Right lobe of liver (tissue), 6 donors: ENCODE data around the gene CLN3. TPM values are rescaled to one million over a fixed set of nuclear protein-coding genes. Genes with fewer than 3 reads are reported as not detected.
"Not testable (repeated sequence)": the region's sequence is repeated elsewhere in the genome, so short reads cannot be mapped to it uniquely, and the experiment has no call there.

Experiments
- ATAC-seq, 4 donors: fragments of 200-7000 bp; cut with Tn5 transposase; one replicate each; pipeline ENCODE4 v1.9.1; 2020; ENCODE audit warnings: mild to moderate bottlenecking in 4 of 4, moderate library complexity in 4 of 4
- DNase-seq, 3 donors: peaks; one replicate each; pipeline ENCODE4 v3.0.0-alpha.2; 2020
- H3K27ac ChIP-seq, 3 donors: fragments of 200-600 bp; one replicate each; pipeline ENCODE4 v1.8.0; 2022
- H3K27me3 ChIP-seq, 2 donors: fragments of 200-600 bp; one replicate each; pipeline ENCODE4 v1.8.0; 2022
- H3K36me3 ChIP-seq, 4 donors: fragments of 200-600 bp; sonication (generic) in 1 of 4; one replicate each; pipeline versions ENCODE4 v1.5.1 to v1.8.0; 2017 to 2022; ENCODE audit warnings: control low read depth in 1 of 4
- H3K4me1 ChIP-seq, 4 donors: fragments of 200-600 bp; sonication (generic) in 1 of 4; one replicate each; pipeline versions ENCODE4 v1.5.1 to v1.8.0; 2017 to 2022; ENCODE audit warnings: control low read depth in 1 of 4
- H3K4me3 ChIP-seq, 3 donors: fragments of 200-600 bp; one replicate each; pipeline ENCODE4 v1.8.0; 2022
- H3K9me3 ChIP-seq, 4 donors: fragments of 200-600 bp; sonication (generic) in 1 of 4; one replicate each; pipeline versions ENCODE4 v1.5.1 to v1.8.0; 2017 to 2022; ENCODE audit warnings: control low read depth in 1 of 4
- POLR2A ChIP-seq: fragments of 450-650 bp; IDR thresholded peaks from one replicate; pipeline ENCODE4 v1.6.1; 2017; ENCODE audit warnings: antibody characterized with exemption, mild to moderate bottlenecking
- WGBS: methylation state at CpG from one replicate; pipeline ENCODE4 v1.1.6; 2018; ENCODE audit warnings: low coverage, low lambda C conversion rate; ENCODE audit not compliant: insufficient coverage; ENCODE audit errors: missing lambda C conversion rate; 5-methylcytosine and 5-hydroxymethylcytosine counted together
- intact Hi-C, 2 donors: fragments of 100-400 bp; cut with DNase I; formaldehyde crosslinking; loops; one replicate each; pipeline versions ENCODE4 v1.11.2 to v1.14.1; 2022
- total RNA-seq, 6 experiments: library from RNA; depleted of rRNA in 2 of 6; stranded (reverse); fragments of >200 nt in 2 of 6; fragmentation: NEBNext Ultra II Directional in 3 of 6; extraction: Animal tissue kit (Norgen Biotek cat#: 25700) in 3 of 6; gene quantifications; one replicate each; pipeline versions ENCODE4 v1.1.0 to v1.2.4, GENCODE V29; 2016 to 2023
- TF ChIP-seq, protein P1 (sequence below), 4 donors: fragments of 200-600 bp in 3 of 4; fragments of 450-650 bp in 1 of 4; IDR thresholded peaks; one replicate each; pipeline versions ENCODE4 v1.5.1 to v1.8.0; 2016 to 2022; ENCODE audit warnings: antibody characterized with exemption in 4 of 4, mild to moderate bottlenecking in 2 of 4
- donor health status: DM: no; HTN: yes; CAD: no.
- donor health status: DM: no; HTN: no; CAD: no.
- donor health status: DM: no; HTN: no; CAD: no.
- donor health status: DM: no; HTN: yes; CAD: no.
- donor health status: DM: no; HTN: yes; CAD: no.

CLN3 gene
- total RNA-seq, 6 experiments from 2014 or later = 16.5 to 47.8 (median 30.7) TPM

DNA sequence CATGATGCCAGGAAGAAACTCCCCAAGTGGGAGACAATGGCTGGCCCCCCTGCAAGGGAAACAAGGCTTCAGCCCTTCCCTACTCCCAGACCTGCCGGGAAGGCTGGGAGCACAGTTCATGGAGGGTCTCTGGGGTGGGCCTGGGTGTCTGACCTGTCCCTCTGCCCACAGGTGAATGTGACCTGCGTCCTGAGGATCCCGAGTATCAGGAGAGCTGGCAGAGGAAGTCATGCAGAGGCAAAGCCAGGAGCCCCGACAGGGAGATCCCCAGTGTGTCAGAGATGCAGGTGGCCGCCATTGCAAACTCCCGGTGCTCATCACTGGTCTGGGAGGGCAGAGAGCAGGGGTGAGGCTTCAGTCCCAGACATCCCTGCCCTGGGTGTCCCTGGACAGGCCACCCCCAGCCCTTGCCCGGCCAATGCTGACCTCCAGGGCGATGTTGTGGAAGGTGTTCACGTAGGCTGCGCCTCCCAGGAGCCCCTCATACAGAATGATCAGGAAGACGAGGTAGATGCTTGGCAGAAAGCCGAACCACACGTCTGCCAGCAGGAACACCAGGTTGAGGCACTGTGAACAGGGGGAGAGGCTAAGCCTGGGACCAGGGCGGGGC is 14.5 kb downstream of the CLN3 start:
- Histone ChIP-seq H3K27me3 (no peaks in the 10 kb centered on the region), H3K36me3 (peaks cover 0 to 81% (median 10%) of the 10 kb centered on the region in 4 donors), H3K27ac (no peak overlapping the region), H3K4me3 (no peak overlapping the region), H3K9me3 (no peaks in the 10 kb centered on the region), H3K4me1 (no peaks in the 10 kb centered on the region)
- DNase-seq (peak in 1 of 3 donors; percentile 42), ATAC-seq (peak in 1 of 4 donors; percentile 13)
- WGBS = 82% methylated on average over 10 of the region's 14 CpGs
- TF ChIP-seq, protein P1, sequence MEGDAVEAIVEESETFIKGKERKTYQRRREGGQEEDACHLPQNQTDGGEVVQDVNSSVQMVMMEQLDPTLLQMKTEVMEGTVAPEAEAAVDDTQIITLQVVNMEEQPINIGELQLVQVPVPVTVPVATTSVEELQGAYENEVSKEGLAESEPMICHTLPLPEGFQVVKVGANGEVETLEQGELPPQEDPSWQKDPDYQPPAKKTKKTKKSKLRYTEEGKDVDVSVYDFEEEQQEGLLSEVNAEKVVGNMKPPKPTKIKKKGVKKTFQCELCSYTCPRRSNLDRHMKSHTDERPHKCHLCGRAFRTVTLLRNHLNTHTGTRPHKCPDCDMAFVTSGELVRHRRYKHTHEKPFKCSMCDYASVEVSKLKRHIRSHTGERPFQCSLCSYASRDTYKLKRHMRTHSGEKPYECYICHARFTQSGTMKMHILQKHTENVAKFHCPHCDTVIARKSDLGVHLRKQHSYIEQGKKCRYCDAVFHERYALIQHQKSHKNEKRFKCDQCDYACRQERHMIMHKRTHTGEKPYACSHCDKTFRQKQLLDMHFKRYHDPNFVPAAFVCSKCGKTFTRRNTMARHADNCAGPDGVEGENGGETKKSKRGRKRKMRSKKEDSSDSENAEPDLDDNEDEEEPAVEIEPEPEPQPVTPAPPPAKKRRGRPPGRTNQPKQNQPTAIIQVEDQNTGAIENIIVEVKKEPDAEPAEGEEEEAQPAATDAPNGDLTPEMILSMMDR (IDR thresholded peaks at IDR 0.05) = no peak
- TF ChIP-seq POLR2A = no peak
- intact Hi-C loops = no loop called here

DNA sequence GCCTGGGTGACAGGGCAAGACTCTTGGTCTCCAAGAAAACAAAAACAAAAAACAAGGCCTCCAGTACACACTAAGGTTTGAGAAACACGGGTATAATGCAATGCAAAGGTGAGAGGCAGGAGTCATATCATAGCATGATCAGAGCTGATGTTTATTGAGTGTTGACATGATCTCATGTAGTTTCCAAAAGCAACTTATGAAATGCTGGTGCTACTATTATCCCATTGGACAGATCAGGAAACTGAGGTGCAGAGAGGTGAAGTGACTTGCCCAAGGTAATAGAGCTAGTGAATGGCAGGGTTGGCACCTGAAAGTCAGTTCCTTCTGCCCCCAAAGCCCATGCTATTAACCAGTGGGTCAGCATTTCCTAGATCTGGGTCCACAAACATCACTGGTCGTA is 16.7 kb downstream of the CLN3 start:
- Histone ChIP-seq H3K36me3 (peaks cover 0 to 62% (median 5%) of the 10 kb centered on the region in 4 donors), H3K4me1 (no peaks in the 10 kb centered on the region)
- WGBS = 100% methylated on average over 1 of the region's 2 CpGs

DNA sequence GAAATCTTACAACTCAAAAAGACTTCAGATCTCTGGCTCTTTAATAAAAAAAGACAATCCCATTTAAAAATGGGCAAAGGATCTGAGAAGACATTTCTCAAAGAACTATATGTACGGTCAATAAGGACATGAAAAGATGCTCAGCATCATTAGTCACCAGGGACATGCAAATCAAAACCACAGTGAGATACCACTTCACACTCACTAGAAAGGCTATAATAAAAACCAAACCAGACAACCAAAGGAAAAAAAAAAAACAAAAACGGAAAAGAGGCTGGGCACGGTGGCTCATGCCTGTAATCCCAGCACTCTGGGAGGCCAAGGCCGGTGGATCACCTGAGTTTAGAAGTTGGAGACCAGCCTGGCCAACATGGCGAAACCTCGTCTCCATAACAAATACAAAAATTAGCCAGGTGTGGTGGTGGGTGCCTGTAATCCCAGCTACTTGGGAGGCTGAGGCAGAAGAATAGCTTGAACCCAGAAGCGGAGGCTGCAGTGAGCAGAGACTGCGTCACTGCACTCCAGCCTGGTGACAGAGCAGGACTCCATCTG is 18.1 kb downstream of the CLN3 start:
- TF ChIP-seq, protein P1 (IDR thresholded peaks at IDR 0.05) = no peak
- TF ChIP-seq POLR2A = no peak
- intact Hi-C loops = no loop called here
- no peak overlapping the region for H3K4me3 ChIP-seq
- H3K4me1 ChIP-seq = no peaks in the 10 kb centered on the region
- WGBS = 96% methylated on average over 8 of the region's 8 CpGs
- no peak for DNase-seq
- H3K27ac ChIP-seq = no peak overlapping the region
- no peaks in the 10 kb centered on the region for H3K9me3 ChIP-seq
- H3K36me3 ChIP-seq = peaks cover 0 to 48% (median 4%) of the 10 kb centered on the region in 4 donors
- H3K27me3 ChIP-seq = no peaks in the 10 kb centered on the region
- no peak for ATAC-seq

More for the DNA sequence above, 16.7 kb downstream of the CLN3 start:
- TF ChIP-seq POLR2A = no peak
- TF ChIP-seq, protein P1 (IDR thresholded peaks at IDR 0.05) = no peak
- H3K4me3 ChIP-seq = no peak overlapping the region
- H3K27me3 ChIP-seq = no peaks in the 10 kb centered on the region
- intact Hi-C loops = no loop called here
- DNase-seq (no peak), ATAC-seq (no peak)
- H3K9me3 ChIP-seq = no peaks in the 10 kb centered on the region
- no peak overlapping the region for H3K27ac ChIP-seq

DNA sequence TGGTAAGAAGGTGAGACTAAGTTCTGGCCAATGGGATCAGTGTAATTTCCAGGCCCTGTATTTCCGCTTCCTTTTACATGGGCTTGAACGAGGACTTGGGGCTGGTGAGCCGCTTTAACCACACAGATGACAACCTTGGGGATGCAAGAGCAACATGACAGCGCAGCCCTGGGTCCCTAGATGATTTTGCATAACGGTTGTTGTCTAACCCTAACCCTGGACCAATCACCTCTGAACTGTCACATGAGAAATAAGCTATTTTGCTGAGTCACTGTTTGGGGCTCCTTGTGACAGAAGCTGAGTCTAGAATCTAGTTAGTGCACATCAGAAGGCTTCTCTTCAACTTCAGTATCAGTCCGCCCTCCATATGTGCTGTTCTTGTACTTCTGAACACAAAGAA is 44.8 kb downstream of the CLN3 start:
- ATAC-seq, H3K27me3 ChIP-seq, H3K27ac ChIP-seq, H3K36me3 ChIP-seq, H3K9me3 ChIP-seq, DNase-seq, H3K4me3 ChIP-seq, H3K4me1 ChIP-seq, intact Hi-C loops: not testable (repeated sequence)
- WGBS = no CpG with 5 or more reads among the region's 6 CpGs

DNA sequence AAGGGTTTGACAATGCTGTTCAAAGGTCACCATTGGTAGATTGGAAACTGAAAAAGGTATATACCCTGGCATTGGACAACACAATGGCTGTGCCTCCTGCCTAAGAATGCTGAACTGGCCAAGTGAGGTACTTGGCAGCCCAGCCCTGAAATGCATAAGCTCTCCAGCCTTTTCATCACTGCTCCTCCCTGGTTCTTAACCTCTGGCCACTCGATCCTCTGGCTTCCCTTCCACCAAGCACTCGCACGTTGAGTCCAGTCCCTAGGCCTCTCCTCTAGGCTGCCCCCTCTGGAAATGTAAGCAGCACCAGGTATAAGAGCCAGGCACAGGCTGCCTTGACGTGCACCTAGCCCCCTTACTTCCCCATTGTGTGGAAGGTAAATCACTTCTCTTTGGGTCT is 45.5 kb downstream of the CLN3 start:
- DNase-seq, H3K36me3 ChIP-seq, H3K4me3 ChIP-seq, H3K9me3 ChIP-seq, H3K27ac ChIP-seq, H3K27me3 ChIP-seq, ATAC-seq, H3K4me1 ChIP-seq, intact Hi-C loops: not testable (repeated sequence)
- WGBS = no CpG with 5 or more reads among the region's 4 CpGs

DNA sequence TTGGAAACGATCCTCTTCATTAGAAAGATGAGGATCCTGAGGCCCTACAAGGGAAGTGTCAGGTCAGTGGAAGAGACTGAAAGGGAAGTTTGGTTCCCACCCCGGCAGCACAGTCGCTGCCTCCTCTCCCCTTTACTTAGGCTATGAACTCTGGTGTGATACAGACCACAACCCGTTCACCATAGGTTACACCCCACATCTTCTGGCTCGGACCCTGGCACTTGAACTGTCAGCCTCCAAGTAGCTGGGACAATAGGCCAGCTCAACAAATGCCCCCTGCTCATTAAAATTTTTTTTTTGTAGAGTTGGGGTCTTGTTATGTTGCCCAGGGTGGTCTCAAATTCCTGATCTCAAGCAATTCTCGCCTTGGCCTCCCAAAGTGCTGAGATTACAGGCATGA is 47.9 kb downstream of the CLN3 start:
- ATAC-seq, H3K9me3 ChIP-seq, H3K4me3 ChIP-seq, H3K27ac ChIP-seq, H3K27me3 ChIP-seq, intact Hi-C loops, H3K4me1 ChIP-seq, H3K36me3 ChIP-seq: not testable (repeated sequence)
- WGBS = 94% methylated on average over 2 of the region's 6 CpGs
- DNase-seq = peak in 1 of 3 donors; percentile 21

DNA sequence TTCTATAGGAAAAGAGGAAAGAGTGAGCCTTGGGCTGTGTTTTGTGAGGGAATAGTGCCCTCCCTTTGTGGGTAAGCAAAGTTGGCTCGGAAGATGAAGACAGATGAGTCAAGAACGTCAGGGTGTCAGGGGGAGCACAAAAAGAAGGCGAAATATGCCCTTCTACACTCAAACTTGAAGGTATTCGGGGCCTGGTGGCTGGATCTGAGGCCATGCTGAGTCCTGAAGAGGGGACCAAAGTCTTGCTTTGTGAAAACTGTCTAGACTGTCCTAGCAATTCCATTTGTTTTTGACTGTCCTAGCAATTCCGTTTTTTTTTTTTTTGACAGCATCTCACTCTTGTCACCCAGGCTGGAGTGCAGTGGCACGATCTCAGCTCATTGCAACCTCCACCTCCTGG is 53.0 kb downstream of the CLN3 start:
- H3K36me3 ChIP-seq, H3K27me3 ChIP-seq, DNase-seq, H3K27ac ChIP-seq, H3K4me3 ChIP-seq, H3K4me1 ChIP-seq, intact Hi-C loops, H3K9me3 ChIP-seq: not testable (repeated sequence)
- WGBS = 36% methylated on average over 3 of the region's 6 CpGs
- peak in 1 of 4 donors; percentile 40 for ATAC-seq

DNA sequence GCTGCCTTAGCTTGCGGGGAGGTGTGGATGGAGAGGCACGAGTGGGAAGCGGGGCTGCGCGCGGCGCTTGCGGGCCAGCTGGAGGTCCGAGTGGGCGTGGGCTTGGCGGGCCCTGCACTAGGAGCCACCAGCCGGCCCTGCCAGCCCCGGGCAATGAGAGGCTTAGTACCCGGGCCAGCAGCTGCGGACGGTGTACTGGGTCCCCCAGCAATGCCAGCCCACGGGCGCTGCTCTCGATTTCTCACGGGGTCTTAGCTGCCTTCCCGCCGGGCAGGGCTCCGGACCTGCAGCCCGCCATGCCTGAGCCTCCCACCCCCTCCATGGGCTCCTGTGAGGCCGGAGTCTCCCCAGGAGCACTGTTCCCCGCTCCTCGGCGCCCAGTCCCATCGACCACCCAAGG is 56.5 kb downstream of the CLN3 start:
- H3K36me3 ChIP-seq, H3K27ac ChIP-seq, intact Hi-C loops, H3K27me3 ChIP-seq, H3K4me1 ChIP-seq, H3K4me3 ChIP-seq, ATAC-seq, H3K9me3 ChIP-seq: not testable (repeated sequence)
- WGBS = no CpG with 5 or more reads among the region's 29 CpGs
- DNase-seq = peak in 1 of 3 donors; percentile 31
